MM.1S (cell line): Measurements from ENCODE around the gene AMOTL2.

Source experiments
- CTCF ChIP-seq: fragments of 300-600 bp; sonication (generic); IDR thresholded peaks from 2 replicates; pipeline ENCODE4 v1.5.1; 2016; ENCODE audit warnings: antibody characterized with exemption, low read length, mixed read lengths
- EZH2 ChIP-seq: fragments of 300-600 bp; sonication (generic); optimal IDR thresholded peaks from 2 replicates; pipeline ENCODE3; 2017; ENCODE audit warnings: low read depth, mild to moderate bottlenecking, antibody characterized with exemption, low read length, mixed read lengths
- EZH2phosphoT487 ChIP-seq: fragments of 300-600 bp; sonication (generic); IDR thresholded peaks from 2 replicates; pipeline ENCODE4 v1.6.1; 2018; ENCODE audit warnings: antibody characterized with exemption, low read length

- TF ChIP-seq CTCF (no peak), EZH2 (no peak), EZH2phosphoT487 (no peak)
Observed at GRCh38 chr3:134388292-134388691, 14.0 kb upstream of the AMOTL2 start.
